ENCODE results near the gene TSSK6. TPM values are rescaled to one million over a fixed set of nuclear protein-coding genes. Genes with fewer than 3 reads are reported as not detected.

The TSSK6 gene
- total RNA-seq, 1 experiment from 2014 or later: 4.7 TPM

DNA sequence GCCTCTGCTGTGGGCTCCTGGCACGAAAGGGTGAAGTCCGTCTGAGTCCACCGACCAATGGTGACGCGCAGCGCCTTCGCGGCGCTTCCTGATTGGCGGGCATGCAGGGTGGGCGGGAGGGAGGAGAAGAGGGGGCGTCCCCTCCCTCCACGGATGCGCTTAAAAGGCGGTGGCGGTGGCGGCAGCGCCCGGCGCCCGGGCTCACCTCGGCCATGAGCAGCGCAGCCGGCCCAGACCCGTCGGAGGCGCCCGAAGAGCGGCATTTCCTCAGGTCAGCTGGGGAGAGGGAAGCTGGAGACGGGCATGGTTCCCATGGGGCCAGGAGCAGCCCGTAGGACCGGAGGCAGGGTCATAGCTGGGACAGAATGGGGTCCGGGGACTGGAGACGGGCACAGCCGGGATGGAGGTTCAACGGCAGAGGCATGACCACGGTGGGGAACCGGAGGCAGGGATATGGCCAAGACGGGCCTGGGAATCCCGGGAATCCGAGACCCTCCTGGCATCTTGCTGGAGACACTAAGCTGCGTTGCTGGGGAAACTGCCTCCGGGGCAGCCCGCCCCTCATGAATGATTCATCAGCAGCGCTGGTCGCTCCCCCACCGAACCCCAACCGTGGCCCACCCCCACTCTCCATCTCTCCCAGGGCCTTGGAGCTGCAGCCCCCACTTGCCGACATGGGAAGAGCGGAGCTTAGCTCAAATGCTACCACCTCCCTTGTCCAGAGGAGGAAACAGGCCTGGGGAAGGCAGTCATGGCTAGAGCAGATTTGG lies 13.6 kb upstream of the TSSK6 start, which contains the start of gene YJEFN3:
YJEFN3 (plus strand) TSS at position 191 of the 770 bp plus-strand sequence; CDS start at position 213, 22 bp downstream.
- DNase-seq: peak; percentile 86
- Histone ChIP-seq H3K36me3 (replicated peaks; ENCODE audit: control insufficient read depth, insufficient read depth, low read length) (peaks cover 7% of the 10 kb centered on the region), H3K4me3 (ENCODE audit: insufficient read depth, low read depth, low read length) (peak within 1 kb of the TSS; percentile 26), H3K27me3 (ENCODE audit: control insufficient read depth, insufficient read depth, low read length) (no peaks in the 10 kb centered on the region)

- H3K27me3 ChIP-seq (ENCODE audit: control insufficient read depth, insufficient read depth, low read length): no peaks in the 10 kb centered on the region
- no peak overlapping the region for H3K4me3 ChIP-seq (ENCODE audit: insufficient read depth, low read depth, low read length)
- peaks cover 7% of the 10 kb centered on the region for H3K36me3 ChIP-seq (replicated peaks; ENCODE audit: control insufficient read depth, insufficient read depth, low read length)
- no peak for DNase-seq
Measured at GRCh38 chr19:19527674-19528625, 12.6 kb upstream of the TSSK6 start.

- no peak overlapping the region for H3K4me3 ChIP-seq (ENCODE audit: insufficient read depth, low read depth, low read length)
Measured at GRCh38 chr19:19527371-19527656, 12.0 kb upstream of the TSSK6 start.

DNA sequence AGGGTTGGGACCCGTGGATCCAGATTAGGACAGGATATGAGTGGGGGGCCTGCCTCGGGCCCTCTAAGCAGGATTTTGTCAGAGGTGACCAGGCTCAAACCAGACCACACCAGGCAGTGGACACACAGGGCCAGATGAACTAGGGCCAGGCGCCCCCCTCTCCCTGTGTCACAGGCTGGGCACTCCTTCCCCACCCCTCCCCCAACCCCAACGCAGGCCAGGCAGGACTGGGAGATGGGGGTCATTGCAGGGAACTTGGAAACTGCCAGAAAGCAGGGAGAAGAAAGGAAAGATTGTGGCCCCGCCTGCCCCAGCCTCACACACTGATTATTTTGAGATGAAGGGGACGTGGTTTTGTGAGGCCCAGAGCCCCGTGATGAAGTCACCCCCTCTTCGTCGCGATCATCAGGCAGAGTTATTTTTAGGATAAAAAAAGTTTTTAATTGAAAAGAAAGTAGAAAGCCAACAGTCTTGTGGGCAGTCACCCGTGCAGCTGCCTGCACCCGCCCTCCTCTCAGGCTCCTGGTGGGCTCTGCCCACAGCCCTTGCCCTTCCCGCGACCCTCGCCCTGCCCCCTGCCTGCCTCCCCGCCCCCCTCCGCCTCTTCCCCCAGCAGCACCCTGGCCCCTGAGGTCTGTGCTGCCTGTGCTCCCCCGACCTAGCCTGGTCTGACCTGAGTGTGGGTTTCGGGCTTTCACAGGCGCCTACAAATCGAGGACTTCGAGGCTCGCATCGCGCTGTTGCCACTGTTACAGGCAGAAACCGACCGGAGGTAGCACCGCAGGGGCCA lies 11.4 kb upstream of the TSSK6 start:
- Histone ChIP-seq H3K27me3 (ENCODE audit: control insufficient read depth, insufficient read depth, low read length) (no peaks in the 10 kb centered on the region), H3K36me3 (replicated peaks; ENCODE audit: control insufficient read depth, insufficient read depth, low read length) (peaks cover 7% of the 10 kb centered on the region), H3K4me3 (ENCODE audit: insufficient read depth, low read depth, low read length) (no peak overlapping the region)
- no peak for DNase-seq

More at GRCh38 chr19:19527371-19527656, 12.0 kb upstream of the TSSK6 start:
- no peaks in the 10 kb centered on the region for H3K27me3 ChIP-seq (ENCODE audit: control insufficient read depth, insufficient read depth, low read length)
- DNase-seq: no peak
- peaks cover 7% of the 10 kb centered on the region for H3K36me3 ChIP-seq (replicated peaks; ENCODE audit: control insufficient read depth, insufficient read depth, low read length)

DNA sequence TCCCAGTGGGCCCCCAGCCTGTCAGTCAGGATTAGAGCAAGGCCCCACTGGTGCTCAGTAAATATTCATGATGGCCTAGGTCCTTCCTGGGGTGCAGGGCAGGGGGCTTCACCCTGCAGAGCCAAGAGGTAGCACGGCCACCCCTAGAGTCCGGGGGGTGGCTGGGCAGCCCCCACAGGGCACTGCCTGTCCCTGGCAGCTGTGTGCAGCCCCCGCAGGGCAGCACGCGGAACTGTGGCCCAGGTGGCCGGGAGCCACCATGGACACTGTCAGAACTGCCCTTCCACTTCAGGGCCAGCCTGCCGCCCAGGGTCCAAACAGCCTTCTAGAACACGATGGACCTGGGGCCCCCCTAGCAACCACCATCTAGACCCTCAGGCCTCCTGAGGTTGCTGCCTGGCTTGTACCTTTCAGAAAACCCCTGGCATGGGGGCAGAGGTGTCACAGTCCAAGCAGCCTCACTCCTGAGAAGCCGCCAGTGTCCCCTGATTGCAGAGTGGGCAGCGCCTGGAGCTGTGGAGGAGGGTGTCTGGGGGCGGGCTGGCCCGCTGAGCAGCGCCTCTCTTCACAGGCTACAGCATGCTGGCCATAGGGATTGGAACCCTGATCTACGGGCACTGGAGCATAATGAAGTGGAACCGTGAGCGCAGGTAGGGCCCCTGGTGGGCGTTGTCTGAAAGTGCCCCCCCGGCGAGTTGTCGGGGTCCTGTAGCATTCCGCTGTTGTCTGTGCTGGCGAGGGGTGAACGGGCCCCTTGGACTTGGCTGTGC lies 10.4 kb upstream of the TSSK6 start:
- DNase-seq: peak; percentile 79
- Histone ChIP-seq H3K4me3 (ENCODE audit: insufficient read depth, low read depth, low read length) (no peak overlapping the region), H3K27me3 (ENCODE audit: control insufficient read depth, insufficient read depth, low read length) (no peaks in the 10 kb centered on the region), H3K36me3 (replicated peaks; ENCODE audit: control insufficient read depth, insufficient read depth, low read length) (peaks cover 8% of the 10 kb centered on the region)

DNA sequence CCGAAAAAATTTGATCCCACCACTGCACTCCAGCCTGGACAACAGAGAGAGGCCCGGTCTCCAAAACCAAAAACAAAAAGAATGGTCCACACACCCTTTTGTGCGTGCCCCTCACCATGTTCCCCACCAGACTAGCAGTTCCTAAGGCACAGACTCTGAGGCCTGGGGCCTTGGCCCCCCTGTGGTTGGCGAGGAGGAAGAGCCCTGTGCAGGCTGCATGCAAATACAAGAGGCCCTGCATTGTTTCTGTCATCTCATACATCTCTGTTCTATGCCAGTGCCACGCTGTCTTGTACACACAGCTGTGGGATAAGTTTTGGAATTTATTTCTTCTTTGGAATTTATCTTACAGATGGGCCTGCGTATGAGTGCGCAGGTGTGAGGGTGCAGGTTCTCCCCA lies 8.7 kb upstream of the TSSK6 start:
- Histone ChIP-seq H3K36me3 (replicated peaks; ENCODE audit: control insufficient read depth, insufficient read depth, low read length) (peaks cover 13% of the 10 kb centered on the region), H3K4me3 (ENCODE audit: insufficient read depth, low read depth, low read length) (no peak overlapping the region), H3K27me3 (ENCODE audit: control insufficient read depth, insufficient read depth, low read length) (no peaks in the 10 kb centered on the region)
- no peak for DNase-seq

DNA sequence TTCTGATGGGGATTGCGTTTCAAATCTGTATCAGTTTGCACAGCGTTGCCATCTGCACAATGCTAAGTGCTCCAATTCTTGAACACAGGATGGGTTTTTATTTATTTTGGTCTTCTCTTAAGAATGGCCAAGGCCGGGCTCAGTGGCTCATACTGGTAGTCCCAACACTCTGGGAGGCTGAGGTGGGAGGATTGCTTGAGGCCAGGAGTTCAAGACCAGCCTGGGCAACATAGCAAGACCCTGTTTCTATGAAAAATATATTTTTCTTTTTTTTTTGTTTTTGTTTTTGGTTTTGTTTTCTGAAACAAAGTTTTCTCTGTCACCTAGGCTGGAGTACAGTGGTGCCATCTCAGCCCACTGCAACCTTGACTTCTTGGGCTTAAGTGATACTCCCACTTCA lies 7.8 kb upstream of the TSSK6 start:
- no peaks in the 10 kb centered on the region for H3K27me3 ChIP-seq (ENCODE audit: control insufficient read depth, insufficient read depth, low read length)
- peaks cover 14% of the 10 kb centered on the region for H3K36me3 ChIP-seq (replicated peaks; ENCODE audit: control insufficient read depth, insufficient read depth, low read length)
- H3K4me3 ChIP-seq (ENCODE audit: insufficient read depth, low read depth, low read length): no peak overlapping the region
- DNase-seq: no peak

DNA sequence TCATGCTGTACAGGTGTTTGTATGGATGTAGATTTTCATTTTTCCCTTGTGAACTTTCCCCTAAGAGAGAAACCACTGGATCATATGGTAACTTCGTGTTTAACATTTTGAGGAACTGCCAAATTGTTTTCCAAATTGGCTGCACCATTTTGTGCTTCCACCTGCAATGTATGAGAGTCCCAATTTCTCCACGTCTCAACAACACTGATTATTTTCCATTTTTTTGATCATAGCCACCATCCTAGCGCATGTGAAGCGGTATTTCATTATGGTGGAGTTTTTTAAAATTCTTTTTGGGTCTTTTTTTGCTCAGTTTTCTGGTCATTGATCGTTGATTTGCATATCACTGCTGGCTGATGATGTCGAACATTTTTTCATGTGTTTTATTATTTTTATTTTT lies 5.6 kb upstream of the TSSK6 start:
- no peak overlapping the region for H3K4me3 ChIP-seq (ENCODE audit: insufficient read depth, low read depth, low read length)
- no peaks in the 10 kb centered on the region for H3K27me3 ChIP-seq (ENCODE audit: control insufficient read depth, insufficient read depth, low read length)
- peaks cover 12% of the 10 kb centered on the region for H3K36me3 ChIP-seq (replicated peaks; ENCODE audit: control insufficient read depth, insufficient read depth, low read length)
- DNase-seq: no peak

- DNase-seq: no peak
- H3K36me3 ChIP-seq (replicated peaks; ENCODE audit: control insufficient read depth, insufficient read depth, low read length): peaks cover 11% of the 10 kb centered on the region
- H3K27me3 ChIP-seq (ENCODE audit: control insufficient read depth, insufficient read depth, low read length): no peaks in the 10 kb centered on the region
- H3K4me3 ChIP-seq (ENCODE audit: insufficient read depth, low read depth, low read length): no peak overlapping the region; the same call in 1 of the 2 replicates
Measured at GRCh38 chr19:19517235-19517619, 1.9 kb upstream of the TSSK6 start.

DNA sequence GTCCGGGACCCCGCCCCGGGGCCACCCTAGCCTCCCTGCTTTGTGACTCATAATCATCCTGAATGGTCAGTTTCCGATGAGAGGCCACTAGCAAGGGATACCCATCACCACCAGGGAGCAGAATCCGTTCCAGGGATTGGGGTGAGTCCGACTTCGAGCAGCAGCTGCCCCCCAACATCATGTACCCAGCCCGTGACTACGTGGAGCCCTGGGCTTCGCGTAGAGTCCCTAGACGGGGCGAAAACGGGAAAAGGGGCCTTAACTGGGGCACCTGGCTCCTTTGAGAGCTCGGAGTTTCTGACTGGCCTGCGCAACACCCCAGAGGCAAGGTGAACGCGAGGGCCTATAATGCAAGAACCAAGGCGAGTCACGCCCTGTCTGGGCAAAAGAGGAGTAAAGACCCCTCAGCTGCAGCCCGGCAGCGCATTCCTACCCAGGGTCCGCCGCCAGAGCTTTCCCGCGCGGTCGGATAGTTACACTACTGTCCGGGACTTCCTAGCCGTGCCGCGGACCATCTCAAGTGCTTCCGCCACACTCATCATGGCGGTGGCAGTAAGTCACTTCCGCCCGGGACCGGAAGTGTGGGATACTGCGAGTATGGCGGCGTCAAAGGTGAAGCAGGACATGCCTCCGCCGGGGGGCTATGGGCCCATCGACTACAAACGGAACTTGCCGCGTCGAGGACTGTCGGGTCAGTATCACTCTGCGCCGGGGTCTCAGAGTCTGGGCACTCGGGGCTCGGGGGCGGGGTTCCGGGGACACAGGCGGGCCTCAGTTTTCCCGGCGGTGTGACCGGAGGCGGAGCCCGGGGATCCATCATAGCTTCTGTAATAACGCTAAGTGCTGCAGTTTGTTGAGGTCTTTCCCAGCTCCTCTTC lies 533 bp upstream of the TSSK6 start, which contains the start of gene NDUFA13:
NDUFA13 (plus strand) TSS at position 584 of the 878 bp plus-strand sequence; CDS start at position 598, 14 bp downstream.
- Histone ChIP-seq H3K27me3 (ENCODE audit: control insufficient read depth, insufficient read depth, low read length) (no peaks in the 10 kb centered on the region), H3K4me3 (ENCODE audit: insufficient read depth, low read depth, low read length) (peak within 1 kb of the TSS; percentile 64), H3K36me3 (replicated peaks; ENCODE audit: control insufficient read depth, insufficient read depth, low read length) (peaks cover 11% of the 10 kb centered on the region)
- DNase-seq: peak; percentile 97

GRCh38 chr19:19514215-19514657 lies 1.1 kb downstream of the TSSK6 start:
- DNase-seq: no peak
- peaks cover 2% of the 10 kb centered on the region for H3K36me3 ChIP-seq (replicated peaks; ENCODE audit: control insufficient read depth, insufficient read depth, low read length)
- no peak overlapping the region for H3K4me3 ChIP-seq (ENCODE audit: insufficient read depth, low read depth, low read length)
- no peaks in the 10 kb centered on the region for H3K27me3 ChIP-seq (ENCODE audit: control insufficient read depth, insufficient read depth, low read length)

GRCh38 chr19:19513682-19514081 lies 1.7 kb downstream of the TSSK6 start:
- H3K36me3 ChIP-seq (replicated peaks; ENCODE audit: control insufficient read depth, insufficient read depth, low read length): no peaks in the 10 kb centered on the region
- DNase-seq: no peak
- no peak overlapping the region for H3K4me3 ChIP-seq (ENCODE audit: insufficient read depth, low read depth, low read length)
- no peaks in the 10 kb centered on the region for H3K27me3 ChIP-seq (ENCODE audit: control insufficient read depth, insufficient read depth, low read length)

DNA sequence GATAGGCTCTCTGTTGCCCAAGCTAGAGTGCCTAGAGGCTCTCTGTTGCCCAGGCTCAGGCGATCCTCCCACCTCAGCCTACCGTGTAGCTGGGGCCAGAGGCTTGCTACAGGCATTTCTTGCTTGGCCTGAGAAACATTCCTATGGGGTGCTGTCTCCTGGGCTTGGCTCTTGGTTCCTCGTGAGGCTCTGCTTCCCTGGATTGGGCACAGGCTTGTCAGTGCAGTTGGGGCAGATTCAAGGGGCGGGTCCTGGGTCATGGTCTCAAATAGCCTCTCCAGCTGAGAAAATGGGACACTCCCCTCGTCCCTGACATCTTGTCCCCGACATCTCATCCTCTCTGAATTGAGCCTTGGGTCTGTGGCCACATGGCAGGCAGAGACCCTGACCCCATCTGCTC lies 4.9 kb downstream of the TSSK6 start:
- H3K36me3 ChIP-seq (replicated peaks; ENCODE audit: control insufficient read depth, insufficient read depth, low read length): peaks cover 2% of the 10 kb centered on the region
- DNase-seq: no peak
- H3K4me3 ChIP-seq (ENCODE audit: insufficient read depth, low read depth, low read length): no peak overlapping the region
- H3K27me3 ChIP-seq (ENCODE audit: control insufficient read depth, insufficient read depth, low read length): no peaks in the 10 kb centered on the region

Measured in H7 (cell line).